Measurements from ENCODE around the gene TRAPPC2.

The TRAPPC2 gene

GRCh38 chrX:13759152-13759718 is 24.8 kb upstream of the TRAPPC2 start:
- no peak overlapping the region for H3K4me3 ChIP-seq (ENCODE audit: low read depth, low read length)
- no peak for DNase-seq (ENCODE audit: low read depth)
- TF ChIP-seq CTCF (conservative IDR thresholded peaks at IDR 0.05; ENCODE audit: low read depth, low read length): no peak

GRCh38 chrX:13756381-13756780 is 22.0 kb upstream of the TRAPPC2 start:
- no peak overlapping the region for H3K4me3 ChIP-seq (ENCODE audit: low read depth, low read length)
- no peak for TF ChIP-seq CTCF (conservative IDR thresholded peaks at IDR 0.05; ENCODE audit: low read depth, low read length)
- no peak for DNase-seq (ENCODE audit: low read depth)

GRCh38 chrX:13755254-13755653 is 20.8 kb upstream of the TRAPPC2 start:
- DNase-seq (ENCODE audit: low read depth): no peak
- TF ChIP-seq CTCF (conservative IDR thresholded peaks at IDR 0.05; ENCODE audit: low read depth, low read length): no peak

GRCh38 chrX:13754765-13755164 is 20.3 kb upstream of the TRAPPC2 start:
- no peak for DNase-seq (ENCODE audit: low read depth)
- TF ChIP-seq CTCF (conservative IDR thresholded peaks at IDR 0.05; ENCODE audit: low read depth, low read length): no peak
- H3K4me3 ChIP-seq (ENCODE audit: low read depth, low read length): no peak overlapping the region

More at GRCh38 chrX:13755254-13755653, 20.8 kb upstream of the TRAPPC2 start:
- H3K4me3 ChIP-seq (ENCODE audit: low read depth, low read length): no peak overlapping the region

- no peak for DNase-seq (ENCODE audit: low read depth)
- no peak for TF ChIP-seq CTCF (conservative IDR thresholded peaks at IDR 0.05; ENCODE audit: low read depth, low read length)
- no peak overlapping the region for H3K4me3 ChIP-seq (ENCODE audit: low read depth, low read length)
Measured at GRCh38 chrX:13752646-13753045, 18.2 kb upstream of the TRAPPC2 start.

- no peak for DNase-seq (ENCODE audit: low read depth)
- no peak for TF ChIP-seq CTCF (conservative IDR thresholded peaks at IDR 0.05; ENCODE audit: low read depth, low read length)
- H3K4me3 ChIP-seq (ENCODE audit: low read depth, low read length): no peak overlapping the region
Measured at GRCh38 chrX:13752141-13752540, 17.7 kb upstream of the TRAPPC2 start.

- TF ChIP-seq CTCF (conservative IDR thresholded peaks at IDR 0.05; ENCODE audit: low read depth, low read length): no peak
- no peak overlapping the region for H3K4me3 ChIP-seq (ENCODE audit: low read depth, low read length)
- DNase-seq (ENCODE audit: low read depth): no peak
Measured at GRCh38 chrX:13750812-13751211, 16.4 kb upstream of the TRAPPC2 start.

Data from choroid plexus epithelial cell (primary cell).